Cortex of kidney (tissue), 1 donor: ENCODE measurements around the gene SKOR1.

ENCODE experiments used
- DNase-seq: peaks from one replicate; lab custom pipeline; 2025; lab: John Stamatoyannopoulos, UW

SKOR1 gene

DNA sequence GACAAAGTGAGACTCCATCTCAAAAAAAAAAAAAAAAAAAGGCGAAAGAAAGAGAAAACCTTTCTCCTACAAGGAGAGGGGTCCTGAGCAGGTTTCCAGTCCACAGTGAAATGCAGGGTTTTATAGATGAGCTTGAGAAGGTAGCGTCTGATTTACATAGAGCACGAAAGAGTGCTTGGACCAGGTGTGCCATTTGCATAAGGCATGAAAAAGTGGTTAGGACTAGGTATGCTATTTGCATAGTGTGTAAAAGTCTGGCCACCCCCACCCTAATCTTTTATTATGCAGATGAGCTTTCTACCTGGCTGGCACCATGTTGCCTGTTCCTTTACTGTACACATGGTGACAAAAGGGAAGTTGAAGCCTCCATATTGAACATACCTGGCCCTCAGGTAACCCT is 28.1 kb downstream of the SKOR1 start:
- DNase-seq = no peak

DNA sequence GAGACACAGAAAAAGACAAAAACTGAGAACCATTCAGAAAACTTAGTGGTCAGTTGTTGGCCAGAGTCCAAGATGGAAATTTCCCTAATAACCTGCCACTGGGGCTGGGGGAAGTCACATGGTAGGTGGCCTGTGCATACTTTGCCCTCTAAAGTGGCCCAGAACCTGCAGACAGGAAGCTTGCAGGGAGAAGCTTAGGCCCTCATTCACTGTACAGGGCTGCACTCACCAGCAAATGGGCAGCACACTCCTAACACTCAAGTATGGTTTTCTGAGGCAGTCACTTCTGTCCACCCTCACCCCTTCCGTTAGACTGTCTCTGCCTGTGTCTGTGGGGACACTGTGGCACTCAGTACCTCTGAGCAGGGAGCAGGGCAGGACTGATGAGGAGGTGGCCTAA is 29.0 kb downstream of the SKOR1 start:
- DNase-seq = no peak

DNA sequence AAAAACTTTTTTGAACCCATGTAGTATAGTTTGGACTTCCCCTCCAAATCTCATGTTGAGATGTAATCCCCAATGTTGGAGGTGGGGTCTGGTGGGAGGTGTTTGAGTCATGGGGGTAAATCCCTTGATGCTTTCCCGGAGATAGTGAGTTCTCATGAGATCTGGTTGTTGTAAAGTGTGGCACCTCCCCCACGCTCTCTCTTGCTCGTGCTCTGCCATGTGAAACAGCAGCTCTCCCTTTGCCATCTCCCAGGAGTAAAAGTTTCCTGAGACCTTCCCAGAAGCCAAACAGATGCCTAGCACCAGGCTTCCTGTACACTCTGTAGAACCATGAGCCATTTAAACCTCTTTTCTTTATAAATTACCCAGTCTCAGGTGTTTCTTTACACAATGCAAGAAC is 30.5 kb downstream of the SKOR1 start:
- no peak for DNase-seq

DNA sequence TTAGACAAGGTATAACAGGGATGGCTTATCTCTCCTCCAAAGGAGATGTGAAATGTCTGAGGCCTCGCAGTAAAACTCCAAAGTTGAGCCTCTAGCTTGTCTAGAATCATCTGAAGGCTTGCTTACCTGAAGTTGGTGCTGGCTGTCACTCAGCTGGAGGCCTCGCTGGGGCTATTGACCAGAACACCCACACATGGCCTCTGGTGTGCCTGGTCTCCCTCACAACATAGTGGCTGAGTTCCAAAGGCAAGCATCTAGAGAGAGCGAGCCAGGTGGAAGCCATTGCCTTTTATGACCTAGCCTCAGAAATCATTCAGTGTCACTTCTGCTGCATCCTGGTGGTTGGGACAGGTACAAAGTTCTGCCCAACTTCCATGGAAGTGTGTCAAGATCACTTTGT is 31.9 kb downstream of the SKOR1 start:
- no peak for DNase-seq

DNA sequence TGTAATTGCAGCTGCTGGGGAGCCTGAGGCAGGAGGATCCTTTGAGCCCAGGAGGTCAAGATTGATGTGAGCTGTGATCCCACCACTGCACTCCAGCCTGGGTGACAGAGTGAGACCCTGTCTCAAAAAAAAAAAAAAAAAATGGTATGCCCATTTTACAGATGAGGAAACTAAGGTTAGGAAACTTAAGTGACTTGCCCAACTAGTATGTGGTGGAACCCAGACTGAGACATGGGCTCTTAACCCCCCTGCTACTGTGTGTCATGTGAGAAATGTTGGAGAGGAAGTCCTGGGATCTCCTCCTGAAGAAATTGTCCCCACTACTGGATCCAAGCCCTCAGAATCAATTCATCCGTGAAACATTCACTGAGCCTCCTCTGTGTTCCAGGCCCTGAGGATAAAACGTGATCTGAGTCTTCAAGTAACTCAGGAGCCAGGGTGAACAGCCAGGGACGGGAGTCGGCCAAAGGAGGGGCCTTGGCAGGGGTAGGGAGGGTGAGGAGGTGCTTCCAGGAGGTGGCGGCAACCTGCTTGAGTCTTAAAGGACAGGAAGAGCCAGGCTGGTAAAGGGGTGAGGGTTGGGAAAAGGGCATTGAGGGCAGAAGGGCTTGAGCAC is 34.1 kb downstream of the SKOR1 start:
- DNase-seq = no peak

DNA sequence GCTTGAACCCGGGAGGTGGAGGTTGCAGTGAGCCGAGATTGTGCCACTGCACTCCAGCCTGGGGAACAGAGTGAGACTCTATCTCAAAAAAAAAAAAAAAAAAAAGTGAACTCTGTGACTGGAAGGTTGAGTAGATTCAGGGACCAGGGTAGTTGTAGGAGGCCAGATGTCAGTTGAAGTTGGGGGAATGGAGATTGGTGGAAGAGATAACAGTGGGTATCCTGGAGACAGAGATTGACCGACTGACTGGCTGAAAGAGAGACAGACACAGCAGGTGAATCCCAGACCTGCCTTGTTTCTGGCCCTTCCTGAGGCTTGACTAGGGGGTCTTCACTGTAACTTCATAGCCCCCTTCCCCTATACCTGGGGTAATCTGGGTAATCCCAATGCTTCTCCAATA is 36.7 kb downstream of the SKOR1 start:
- DNase-seq = no peak

DNA sequence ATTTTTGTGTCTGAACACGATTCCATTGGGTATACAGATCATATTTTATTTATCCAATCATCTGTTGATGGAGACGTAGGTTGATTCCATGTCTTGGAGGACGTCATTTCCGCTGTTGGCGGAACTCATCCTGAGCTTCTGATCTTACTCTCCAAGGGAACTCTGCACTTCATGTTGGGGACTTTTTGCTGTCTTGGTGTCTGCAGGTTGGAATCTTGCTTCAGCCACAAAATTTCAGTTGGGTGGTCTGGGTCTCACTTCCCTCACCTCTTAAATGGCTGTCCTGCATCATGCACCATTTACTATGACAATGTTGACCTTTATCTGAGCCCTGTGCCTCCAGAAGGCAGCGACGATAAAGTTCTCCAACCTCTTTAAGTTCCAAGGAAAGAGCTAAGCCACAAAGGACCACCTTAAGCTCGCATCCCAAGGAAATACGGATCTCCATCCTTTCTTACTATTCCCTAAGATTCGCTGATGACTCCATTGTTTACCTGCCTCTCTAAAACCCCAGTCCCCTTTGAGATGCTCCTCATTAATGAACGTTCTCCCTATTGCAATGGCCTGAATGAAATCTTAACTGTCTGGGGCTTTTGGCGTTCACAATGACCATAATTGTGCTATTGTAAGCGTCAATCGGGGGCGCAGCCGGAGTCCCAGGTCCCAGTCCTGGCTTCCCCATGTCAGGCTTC is 37.6 kb downstream of the SKOR1 start:
- DNase-seq = no peak

DNA sequence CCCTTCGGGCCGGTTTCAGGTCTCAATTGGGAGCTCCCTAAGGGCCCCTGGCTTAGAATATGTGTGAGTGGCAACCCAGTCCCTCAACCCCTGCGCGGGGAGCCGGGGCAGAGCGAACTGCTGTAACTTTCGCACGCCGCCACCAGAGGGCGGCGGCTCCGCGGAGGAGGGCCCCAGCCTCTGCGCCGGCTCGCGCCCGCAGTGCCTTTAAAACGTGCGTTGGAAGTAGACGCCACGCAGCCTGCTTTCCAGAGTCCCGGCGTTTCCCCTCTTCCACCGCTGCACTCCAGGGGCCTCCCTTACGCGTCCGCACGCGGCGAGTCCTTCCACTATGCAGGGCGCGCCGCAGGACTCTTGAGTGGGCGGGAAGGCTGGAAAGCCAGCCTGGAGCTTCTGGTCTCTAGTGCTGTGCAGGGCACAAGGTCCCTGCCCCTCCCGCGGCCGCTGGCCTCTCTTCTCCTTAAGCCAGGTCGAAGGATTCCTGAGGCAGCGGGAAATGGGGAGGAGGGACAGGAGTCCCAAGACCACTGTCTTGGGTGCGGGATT is 38.2 kb downstream of the SKOR1 start:
- DNase-seq = no peak

DNA sequence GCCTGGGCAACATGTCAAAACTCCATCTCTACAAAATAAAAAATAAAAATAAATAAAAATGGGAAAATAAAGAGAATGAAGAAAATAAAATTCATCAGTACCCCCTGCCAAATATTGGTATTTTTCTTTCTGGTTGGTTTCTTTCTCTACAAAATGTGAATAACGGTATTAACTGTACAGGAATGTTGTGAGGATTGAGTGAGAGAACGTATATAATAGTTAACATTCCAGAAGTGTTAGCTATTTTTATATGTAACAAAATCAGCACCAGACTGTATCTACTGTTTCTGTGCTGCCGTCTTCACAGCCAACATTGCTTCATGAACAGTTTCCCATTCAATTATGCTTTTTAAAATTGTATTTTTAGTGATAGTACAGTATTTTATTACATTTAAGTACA is 40.0 kb downstream of the SKOR1 start:
- no peak for DNase-seq

DNA sequence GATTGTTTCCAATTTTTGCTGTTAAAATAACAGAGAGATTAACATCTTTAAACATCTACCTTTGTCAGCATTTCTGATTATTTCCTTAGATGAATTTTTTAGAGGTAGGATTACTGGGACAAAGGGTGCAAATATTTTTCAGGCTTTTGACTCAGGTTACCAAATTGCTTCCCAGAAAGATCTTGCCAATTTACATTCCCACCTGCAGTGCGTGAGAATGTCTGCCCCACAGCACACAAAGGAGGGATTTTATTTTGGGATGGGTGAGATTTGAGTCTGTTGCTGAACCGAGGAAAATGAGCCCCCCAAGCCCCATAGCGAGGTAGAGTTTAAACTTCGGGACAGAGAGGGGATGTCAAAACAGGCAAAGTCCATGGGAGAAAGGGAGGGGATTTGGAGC is 40.5 kb downstream of the SKOR1 start:
- no peak for DNase-seq

DNA sequence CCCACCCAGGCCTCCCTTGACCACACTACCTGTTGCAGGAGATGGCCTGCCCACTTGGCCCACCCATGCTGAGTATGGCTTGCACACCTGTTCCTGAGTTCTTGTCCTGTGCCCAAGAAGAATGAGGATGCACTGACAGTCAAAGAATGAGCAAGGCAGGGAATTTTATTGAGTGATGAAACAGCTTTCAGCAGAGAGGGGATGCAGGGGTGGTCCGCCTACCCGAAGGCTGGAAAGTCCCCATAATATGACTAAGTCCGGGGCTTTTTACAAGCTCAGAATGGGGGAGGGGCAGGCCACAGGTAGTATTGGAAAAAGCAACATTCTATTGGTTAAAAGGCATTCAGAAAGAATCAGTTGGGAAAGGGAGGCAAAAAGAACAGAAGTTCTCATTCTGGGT is 44.4 kb downstream of the SKOR1 start:
- DNase-seq = no peak

DNA sequence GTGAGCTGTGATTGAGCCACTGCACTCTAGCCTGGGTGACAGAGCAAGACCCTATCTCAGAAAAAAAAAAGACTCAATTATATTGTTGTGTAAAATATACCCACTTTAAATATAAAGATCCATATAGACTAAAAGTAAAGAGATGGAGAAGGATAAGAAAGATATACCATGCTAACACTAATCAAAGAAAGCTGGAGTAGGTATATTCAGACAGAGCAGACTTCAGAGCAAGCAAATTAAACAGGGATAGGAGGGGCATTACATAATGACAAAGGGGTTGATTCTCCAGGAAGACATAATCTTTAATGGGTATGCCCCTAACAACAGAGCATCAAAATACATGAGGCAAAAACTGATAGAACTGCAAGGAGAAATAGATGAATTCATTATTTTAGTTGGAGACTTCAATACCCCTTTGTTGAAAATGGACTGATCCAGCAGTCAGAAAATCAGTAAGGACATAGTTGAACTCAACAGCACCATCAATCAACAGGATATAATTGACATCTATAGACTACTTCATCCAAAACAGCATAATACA is 45.6 kb downstream of the SKOR1 start:
- no peak for DNase-seq

DNA sequence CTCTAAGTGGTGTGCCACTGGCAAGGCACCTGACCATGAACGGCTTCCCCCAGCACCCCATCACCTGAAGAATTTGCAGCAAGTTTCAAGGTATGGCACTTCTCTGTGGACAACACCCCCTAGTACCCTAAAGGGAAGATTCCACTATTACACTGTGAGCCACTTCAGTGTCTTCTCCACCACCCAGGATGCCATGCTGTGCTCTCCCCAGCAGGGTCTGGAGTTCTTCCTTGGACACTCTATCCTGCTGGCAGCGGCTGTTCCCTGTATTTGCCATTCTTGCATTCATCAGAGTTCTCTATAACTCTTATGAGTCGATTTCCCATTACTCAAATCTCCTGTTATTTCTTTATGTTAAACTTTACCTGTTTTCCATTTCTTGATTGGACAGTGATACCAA is 48.5 kb downstream of the SKOR1 start:
- DNase-seq = no peak

DNA sequence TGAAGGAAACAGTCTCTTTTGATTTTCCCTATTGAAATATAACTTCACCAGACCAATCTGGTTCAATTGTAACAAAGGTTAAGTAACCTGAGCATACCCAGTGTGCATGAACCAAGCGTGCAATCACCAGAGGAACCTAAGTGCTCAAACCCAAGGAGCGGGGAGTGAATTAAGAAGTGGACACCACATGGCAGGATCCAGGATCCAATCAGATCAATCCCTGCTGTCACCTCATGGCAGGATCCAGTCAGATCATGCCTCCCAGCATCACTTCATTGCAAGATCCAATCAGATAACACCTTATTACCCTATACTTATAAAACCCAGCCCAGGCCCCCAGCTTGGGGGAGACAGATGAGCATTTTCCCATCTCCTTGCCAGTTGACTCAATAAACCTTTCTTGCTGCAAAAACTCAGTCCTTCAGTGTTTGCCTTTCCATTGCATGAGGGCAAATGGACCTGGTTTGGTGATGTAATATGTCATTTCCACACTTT is 53.5 kb downstream of the SKOR1 start:
- no peak for DNase-seq

DNA sequence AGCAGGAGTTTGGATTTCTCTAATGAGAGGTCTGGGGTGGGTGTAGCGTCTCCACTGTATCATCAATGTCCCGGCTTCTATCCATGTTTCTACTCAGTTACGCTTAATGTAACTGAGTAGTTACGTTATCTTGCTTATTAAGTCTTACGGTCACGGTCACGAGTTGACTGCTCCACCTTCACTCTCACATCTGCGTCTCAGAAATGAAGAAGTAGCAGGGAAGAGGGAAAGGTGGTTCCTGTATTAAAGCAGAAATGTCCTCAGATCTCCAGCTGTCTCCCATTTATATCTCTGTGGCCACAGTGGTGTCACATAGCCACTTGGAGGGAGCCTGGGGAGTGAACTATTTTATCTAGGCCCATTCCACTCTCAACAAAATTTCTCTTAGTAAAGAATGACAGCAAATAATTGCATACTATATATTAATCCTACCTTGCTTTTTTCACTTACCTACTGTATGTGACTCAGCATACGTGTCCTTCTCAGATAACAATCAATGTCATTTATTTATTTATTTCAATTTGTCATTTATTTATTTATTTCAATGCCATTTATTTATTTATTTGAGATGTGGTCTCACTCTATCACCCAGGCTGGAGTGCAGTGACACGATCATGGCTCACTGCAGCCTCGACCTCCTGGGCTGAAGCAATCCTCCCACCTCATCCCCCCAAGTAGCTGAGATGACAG is 54.3 kb downstream of the SKOR1 start:
- DNase-seq = no peak

DNA sequence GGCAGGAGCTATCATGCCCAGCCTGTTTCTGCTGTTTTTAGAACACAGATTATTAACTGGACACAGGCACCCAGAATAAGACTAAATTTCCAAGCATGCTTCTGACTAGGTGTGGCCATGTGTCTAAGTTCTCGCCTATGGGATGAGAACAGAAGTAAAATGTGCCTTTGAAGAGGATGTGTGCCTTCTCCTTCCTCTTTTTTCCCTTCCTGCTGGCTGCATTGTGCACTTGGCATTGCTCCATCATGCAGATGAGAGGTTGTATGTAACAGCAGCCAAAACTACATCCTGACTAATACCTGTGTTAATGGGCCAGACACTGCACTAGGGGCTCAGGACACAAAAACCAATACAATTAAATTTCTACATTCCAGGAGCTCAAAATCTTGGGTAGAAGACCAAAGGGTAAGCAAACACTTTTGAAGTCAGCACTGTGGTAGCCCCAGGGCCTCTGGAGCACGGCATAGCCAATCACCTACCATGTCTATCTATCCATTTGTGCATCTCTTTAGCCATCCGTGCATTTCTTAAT is 55.4 kb downstream of the SKOR1 start:
- no peak for DNase-seq

DNA sequence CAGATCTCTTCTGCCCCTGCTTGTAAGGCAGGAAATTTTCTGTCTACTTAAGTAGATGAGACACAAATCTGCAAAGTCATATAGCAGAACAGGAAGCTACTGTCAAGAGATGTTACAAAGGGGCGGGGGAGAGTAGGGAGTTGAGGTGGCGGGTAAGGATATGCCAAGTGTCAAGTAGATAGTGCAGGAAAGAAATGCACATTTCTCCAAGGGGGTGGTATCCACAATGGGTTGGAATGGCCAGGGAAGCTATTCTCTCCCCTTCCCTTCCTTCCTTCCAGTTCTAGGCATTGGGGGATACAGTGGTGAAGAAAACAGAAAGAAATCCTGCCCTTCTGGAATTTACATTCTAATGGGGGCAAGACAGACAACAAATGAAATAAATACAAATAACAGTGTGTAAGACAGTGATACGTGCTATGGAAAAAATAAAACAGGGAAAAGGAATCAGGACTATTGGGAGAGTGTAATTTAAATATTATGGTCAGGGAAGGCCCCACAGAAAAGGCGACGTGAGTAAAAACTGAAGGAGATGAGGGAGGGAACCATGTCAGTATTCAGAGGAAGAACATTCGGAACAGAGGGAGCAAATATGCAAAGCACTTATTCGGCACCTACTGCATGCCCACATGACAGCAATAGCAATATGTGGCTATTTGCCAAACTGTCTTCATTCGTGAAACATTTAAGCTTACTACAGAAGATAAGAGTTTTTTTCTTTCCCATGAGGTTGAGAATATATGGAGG is 57.4 kb downstream of the SKOR1 start:
- DNase-seq = no peak

DNA sequence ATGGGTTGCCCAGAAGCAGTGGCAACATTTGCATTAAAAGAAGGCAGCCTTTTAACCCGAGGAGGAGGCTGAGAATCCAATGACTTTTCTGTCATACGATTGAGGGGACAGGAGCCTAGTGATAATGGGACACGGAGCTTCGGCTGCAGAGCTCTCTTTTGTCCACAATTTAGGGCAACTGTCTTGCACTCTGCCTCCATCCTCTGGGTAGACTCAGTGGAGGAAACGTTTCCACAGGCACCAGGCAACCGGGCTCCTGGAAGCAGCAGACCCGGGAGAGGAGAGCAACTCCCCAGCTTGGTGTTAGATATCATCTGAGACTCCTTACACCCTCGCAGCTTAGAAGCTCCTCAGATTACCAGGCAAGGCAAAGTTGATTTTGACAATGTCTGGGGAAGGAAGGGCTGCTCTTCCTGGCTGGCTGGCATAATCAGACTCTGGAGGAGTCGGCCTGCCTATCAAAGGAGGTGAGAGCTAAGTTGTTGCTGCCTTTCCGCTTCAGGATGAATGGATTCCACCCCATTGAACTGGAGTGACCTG is 58.0 kb downstream of the SKOR1 start:
- DNase-seq = no peak

DNA sequence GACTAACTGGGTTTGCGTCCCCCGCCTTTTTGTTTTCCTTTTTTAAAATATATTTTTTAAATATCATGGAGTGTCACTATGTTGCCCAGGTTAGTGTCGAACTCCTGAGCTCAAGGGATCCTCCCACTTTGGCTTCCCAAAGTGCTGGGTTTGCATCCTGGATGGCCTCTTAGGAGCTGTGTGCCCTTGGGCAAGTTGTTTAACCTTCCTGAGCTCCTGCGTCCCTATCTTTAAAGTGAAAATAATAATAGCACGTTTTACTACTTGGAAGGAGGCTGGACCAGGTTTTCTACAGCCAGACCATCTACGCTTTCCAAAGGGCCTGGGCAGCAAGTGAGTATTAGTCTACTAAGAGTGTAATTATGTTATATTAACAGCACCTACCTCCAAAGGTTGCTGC is 58.7 kb downstream of the SKOR1 start:
- DNase-seq = no peak
